ENCODE data around the gene TIMELESS.

The TIMELESS gene

GRCh38 chr12:56476972-56477432, 27.8 kb upstream of the TIMELESS start:
- DNase-seq (ENCODE audit: low read depth) = no peak
- H3K4me3 ChIP-seq (ENCODE audit: low read depth, low read length) = no peak overlapping the region

DNA sequence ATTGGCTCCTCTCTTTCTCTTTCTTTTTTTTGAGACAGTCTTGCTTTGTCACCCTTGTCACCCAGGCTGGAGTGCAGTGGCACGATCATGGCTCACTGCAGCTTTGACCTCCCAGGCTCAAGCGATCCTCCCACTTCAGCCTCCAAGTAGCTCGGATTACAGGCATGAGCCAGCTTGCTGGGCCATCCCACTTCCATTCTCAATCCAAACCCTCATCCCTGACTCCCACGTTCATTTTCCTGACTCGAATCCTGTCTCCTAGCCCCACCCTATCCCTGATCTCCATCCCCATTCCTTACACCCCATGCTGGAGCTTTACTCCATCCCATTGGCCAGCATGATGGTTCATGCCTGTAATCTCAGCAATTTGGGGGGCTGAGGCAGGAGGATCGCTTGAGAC, 26.9 kb upstream of the TIMELESS start:
- H3K4me3 ChIP-seq (ENCODE audit: low read depth, low read length) = no peak overlapping the region
- TF ChIP-seq CTCF (IDR thresholded peaks at IDR 0.05; ENCODE audit: insufficient read depth, low read depth, low read length, missing control alignments) = no peak
- no peak for DNase-seq (ENCODE audit: low read depth)

More at GRCh38 chr12:56476972-56477432, 27.8 kb upstream of the TIMELESS start:
- no peak for TF ChIP-seq CTCF (IDR thresholded peaks at IDR 0.05; ENCODE audit: insufficient read depth, low read depth, low read length, missing control alignments)

- DNase-seq (ENCODE audit: low read depth) = no peak
- H3K4me3 ChIP-seq (ENCODE audit: low read depth, low read length) = no peak overlapping the region
Measured at GRCh38 chr12:56474389-56474788, 25.2 kb upstream of the TIMELESS start.

GRCh38 chr12:56469007-56469930, 20.0 kb upstream of the TIMELESS start:
- peak; percentile 68 for DNase-seq (ENCODE audit: low read depth)
- H3K4me3 ChIP-seq (ENCODE audit: low read depth, low read length) = peak overlapping the region; percentile 99
- TF ChIP-seq CTCF (IDR thresholded peaks at IDR 0.05; ENCODE audit: insufficient read depth, low read depth, low read length, missing control alignments) = no peak

More at GRCh38 chr12:56474389-56474788, 25.2 kb upstream of the TIMELESS start:
- no peak for TF ChIP-seq CTCF (IDR thresholded peaks at IDR 0.05; ENCODE audit: insufficient read depth, low read depth, low read length, missing control alignments)

DNA sequence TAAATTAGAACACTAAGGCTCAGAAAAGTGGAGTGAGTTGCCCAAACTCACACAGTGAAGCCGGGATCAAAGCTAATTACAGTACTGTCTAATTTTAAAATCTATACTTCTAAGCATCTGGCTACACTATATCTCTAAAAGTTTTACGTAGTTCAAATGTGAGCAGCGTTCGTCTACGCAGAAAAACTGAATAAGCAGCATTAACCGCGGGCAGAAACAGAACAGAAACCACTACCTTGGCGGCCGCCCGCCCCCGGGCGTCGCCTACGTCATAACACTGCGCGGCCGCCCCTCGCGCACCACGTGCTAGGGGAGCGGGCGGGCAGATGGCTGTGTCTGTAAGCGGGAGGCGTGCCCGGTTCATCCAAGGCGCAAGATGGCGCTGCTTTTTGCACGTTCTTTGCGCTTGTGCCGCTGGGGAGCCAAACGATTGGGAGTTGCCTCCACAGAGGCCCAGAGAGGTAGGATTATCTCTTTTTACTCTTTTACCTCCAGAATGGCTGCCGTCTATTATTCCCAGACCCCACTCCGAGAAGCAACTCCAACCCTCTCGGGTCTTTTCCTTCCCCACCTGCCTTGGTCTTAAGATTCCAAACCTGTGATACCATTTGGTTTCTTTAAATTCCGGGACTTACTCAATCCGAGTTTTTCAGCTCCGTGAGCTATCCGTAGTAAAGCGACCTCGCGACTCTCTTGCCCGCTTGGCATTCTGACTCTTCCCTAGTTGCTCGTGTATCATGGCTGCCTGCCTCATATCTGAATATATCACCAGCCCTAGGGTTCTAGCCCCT, 19.2 kb upstream of the TIMELESS start, which contains the start of gene SPRYD4:
SPRYD4 (plus strand) TSS at position 363 of the 791 bp plus-strand sequence; CDS start at position 377, 14 bp downstream.
- peak within 1 kb of the TSS; percentile 99 for H3K4me3 ChIP-seq (ENCODE audit: low read depth, low read length)
- peak; percentile 98 for DNase-seq (ENCODE audit: low read depth)
- TF ChIP-seq CTCF (IDR thresholded peaks at IDR 0.05; ENCODE audit: insufficient read depth, low read depth, low read length, missing control alignments) = peak; percentile 27

GRCh38 chr12:56462565-56462964, 13.3 kb upstream of the TIMELESS start:
- no peak for DNase-seq (ENCODE audit: low read depth)
- TF ChIP-seq CTCF (IDR thresholded peaks at IDR 0.05; ENCODE audit: insufficient read depth, low read depth, low read length, missing control alignments) = no peak
- H3K4me3 ChIP-seq (ENCODE audit: low read depth, low read length) = no peak overlapping the region
